ENCODE measurements around the gene DSCAM. TPM values are rescaled to one million over a fixed set of nuclear protein-coding genes. Genes with fewer than 3 reads are reported as not detected.

The DSCAM gene
- total RNA-seq, 1 experiment from 2014 or later, result 0.13 TPM

- no peak for TF ChIP-seq AFF4 (CRISPR knock-in tag; IDR thresholded peaks at IDR 0.05; ENCODE audit: borderline replicate concordance)
- no peak for TF ChIP-seq E2F1 (CRISPR knock-in tag; IDR thresholded peaks at IDR 0.05)
- TF ChIP-seq ZSCAN18 (CRISPR knock-in tag; IDR thresholded peaks at IDR 0.05), result no peak
- ATAC-seq (no peak), DNase-seq (ENCODE audit: low spot score) (no peak)
- ChIA-PET POLR2A (no interaction called here), CTCF (no interaction called here)
- Mint-ChIP-seq H3K27ac (no peak overlapping the region), H3K36me3 (peaks cover under 1% of the 10 kb centered on the region; the same call in 1 of the 2 replicates), H3K9me3 (peaks cover 12% of the 10 kb centered on the region), H3K27me3 (ENCODE audit: low read depth) (no peaks in the 10 kb centered on the region), H3K4me1 (no peaks in the 10 kb centered on the region), H3K4me3 (no peak overlapping the region)
Measured at GRCh38 chr21:40792691-40793456, 54.1 kb downstream of the DSCAM start.

- no peaks in the 10 kb centered on the region for H3K4me1 Mint-ChIP-seq
- ChIA-PET POLR2A (no interaction called here), CTCF (no interaction called here)
- ATAC-seq (no peak), DNase-seq (ENCODE audit: low spot score) (no peak)
- no peaks in the 10 kb centered on the region for H3K27me3 Mint-ChIP-seq (ENCODE audit: low read depth)
- H3K27ac Mint-ChIP-seq, result no peak overlapping the region
- H3K36me3 Mint-ChIP-seq, result no peaks in the 10 kb centered on the region
- no peak overlapping the region for H3K4me3 Mint-ChIP-seq
- H3K9me3 Mint-ChIP-seq, result no peaks in the 10 kb centered on the region; the same call in 1 of the 2 replicates
- no peak for TF ChIP-seq FOXK1 (CRISPR knock-in tag; IDR thresholded peaks at IDR 0.05)
- TF ChIP-seq IRF2 (CRISPR knock-in tag; IDR thresholded peaks at IDR 0.05; ENCODE audit: borderline replicate concordance, low read depth), result no peak
- no peak for TF ChIP-seq MLX (CRISPR knock-in tag; IDR thresholded peaks at IDR 0.05)
- TF ChIP-seq FOXP4 (CRISPR knock-in tag; IDR thresholded peaks at IDR 0.05), result no peak
- TF ChIP-seq ATF1 (CRISPR knock-in tag; IDR thresholded peaks at IDR 0.05), result no peak
- TF ChIP-seq RELA (CRISPR knock-in tag; IDR thresholded peaks at IDR 0.05; ENCODE audit: borderline replicate concordance), result no peak
- no peak for TF ChIP-seq AR (CRISPR knock-in tag; IDR thresholded peaks at IDR 0.05)
- no peak for TF ChIP-seq ZBTB21 (CRISPR knock-in tag; IDR thresholded peaks at IDR 0.05; ENCODE audit: borderline replicate concordance)
- TF ChIP-seq ZSCAN18 (CRISPR knock-in tag; IDR thresholded peaks at IDR 0.05), result no peak
- TF ChIP-seq ZNF281 (CRISPR knock-in tag; IDR thresholded peaks at IDR 0.05), result no peak
- TF ChIP-seq OVOL2 (CRISPR knock-in tag; IDR thresholded peaks at IDR 0.05; ENCODE audit: borderline replicate concordance), result no peak
- TF ChIP-seq PRRX2 (CRISPR knock-in tag; IDR thresholded peaks at IDR 0.05), result no peak
- TF ChIP-seq MYBL2 (CRISPR knock-in tag; IDR thresholded peaks at IDR 0.05), result no peak
- TF ChIP-seq ZNF423 (CRISPR knock-in tag; IDR thresholded peaks at IDR 0.05), result no peak
Measured at GRCh38 chr21:40788635-40789034, 58.3 kb downstream of the DSCAM start.
